GOT3 (cell line): ENCODE results near the gene SLC44A3.

Source experiments
- DNase-seq: peaks from one replicate; lab custom pipeline; 2025; ENCODE audit warnings: mixed read lengths; lab: John Stamatoyannopoulos, UW

The SLC44A3 gene

GRCh38 chr1:94803106-94803505 lies 17.1 kb upstream of the SLC44A3 start:
- no peak for DNase-seq

DNA sequence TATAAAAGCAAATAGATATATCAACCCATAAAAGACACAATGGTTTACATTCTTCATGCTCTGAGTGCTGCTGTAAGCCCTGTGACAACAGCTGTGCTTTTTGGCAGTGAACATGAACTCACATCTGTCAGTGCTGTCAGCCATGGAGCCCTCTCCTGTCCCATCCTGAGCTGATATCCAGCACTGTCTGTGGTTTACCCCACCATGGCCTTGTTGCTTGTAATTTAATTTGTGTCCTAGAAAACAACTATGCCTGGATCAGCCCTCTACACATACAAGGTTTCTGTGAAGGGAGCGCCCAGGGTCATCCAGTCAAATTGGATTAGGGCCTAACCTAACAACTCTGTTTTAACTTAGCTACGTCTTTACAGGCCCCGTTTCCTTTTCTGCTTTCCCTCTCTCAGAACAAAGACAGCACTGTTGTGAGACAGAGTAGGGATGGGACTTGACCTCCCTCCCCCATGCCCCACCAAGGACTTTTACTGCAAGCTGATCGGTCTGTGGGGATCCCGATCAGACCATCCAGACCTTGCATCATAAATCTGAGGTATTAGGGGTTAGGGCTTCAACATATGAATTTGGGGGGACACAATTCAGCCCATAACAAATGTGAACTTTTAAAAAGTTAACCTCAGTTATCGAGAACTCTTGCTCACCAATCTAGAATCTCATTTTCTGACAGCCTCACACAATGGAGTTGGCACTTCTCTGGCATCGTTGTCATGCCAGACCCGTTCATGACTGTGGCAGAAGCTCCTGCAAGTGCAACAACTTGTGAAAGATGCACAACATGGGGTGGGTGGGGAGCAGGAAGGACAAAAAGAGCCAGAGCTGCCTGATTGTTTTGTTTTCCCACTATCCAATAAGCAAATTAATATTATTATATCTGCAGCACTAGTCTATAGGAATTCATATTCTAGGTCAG lies 16.4 kb upstream of the SLC44A3 start:
- no peak for DNase-seq

DNA sequence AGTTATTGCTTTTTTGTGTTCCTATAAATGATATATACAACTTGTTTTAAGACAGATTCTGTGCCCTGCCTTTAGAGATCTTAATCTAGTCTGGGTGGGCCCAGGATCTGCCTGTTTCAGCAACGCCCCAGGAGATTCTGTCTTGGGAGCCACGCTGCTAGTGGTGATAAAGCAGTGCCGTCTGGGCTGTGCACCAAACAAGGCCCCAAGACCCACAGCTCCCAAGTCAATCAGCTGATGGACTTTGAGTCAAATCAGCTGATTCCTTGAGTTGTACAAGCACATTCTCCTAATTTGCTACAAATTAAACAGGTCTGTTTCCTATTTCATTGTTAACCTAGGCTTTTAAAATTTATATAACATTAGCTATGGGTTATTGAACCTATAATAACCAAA lies 15.7 kb upstream of the SLC44A3 start:
- no peak for DNase-seq

DNA sequence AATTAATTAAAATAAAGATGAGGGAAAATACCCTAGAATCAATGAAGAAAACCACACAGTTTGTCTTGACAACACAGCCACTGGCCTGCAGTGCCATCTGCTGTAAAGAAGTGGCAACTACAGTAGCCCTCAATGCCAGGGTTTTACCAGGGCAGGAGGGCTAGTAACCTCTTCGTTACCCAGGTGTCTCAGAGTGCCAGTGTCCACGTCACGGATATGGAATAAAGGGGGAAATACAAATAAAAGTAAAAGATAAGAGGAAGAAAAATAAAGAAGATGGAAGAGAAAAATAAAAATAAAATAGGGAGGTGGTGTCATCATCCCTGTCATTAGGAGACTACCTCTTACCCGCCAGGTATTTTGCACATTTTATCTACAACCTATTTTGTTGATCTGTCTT lies 14.2 kb upstream of the SLC44A3 start:
- DNase-seq, result no peak

- DNase-seq, result no peak
Observed at GRCh38 chr1:94806441-94806871, 13.7 kb upstream of the SLC44A3 start.

GRCh38 chr1:94807742-94808491 lies 12.2 kb upstream of the SLC44A3 start:
- DNase-seq, result no peak

DNA sequence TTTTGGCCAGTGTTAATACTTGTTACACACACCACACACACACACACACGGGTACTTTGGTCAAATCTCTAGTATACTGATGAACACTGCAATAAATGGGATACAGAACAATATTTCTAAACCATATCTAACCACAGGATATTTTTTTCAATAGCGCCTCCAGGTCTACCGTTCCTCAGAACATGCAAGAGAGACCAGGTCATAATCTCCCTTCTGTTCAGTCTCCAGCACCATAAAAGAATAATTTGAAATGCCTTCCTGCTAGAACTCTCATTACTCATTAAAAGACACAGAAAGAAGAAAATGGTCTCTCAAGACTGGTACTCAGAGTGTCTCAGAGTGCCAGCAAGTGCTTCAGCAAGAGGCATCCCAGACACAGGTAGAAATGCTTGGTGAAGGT lies 11.5 kb upstream of the SLC44A3 start:
- no peak for DNase-seq

DNA sequence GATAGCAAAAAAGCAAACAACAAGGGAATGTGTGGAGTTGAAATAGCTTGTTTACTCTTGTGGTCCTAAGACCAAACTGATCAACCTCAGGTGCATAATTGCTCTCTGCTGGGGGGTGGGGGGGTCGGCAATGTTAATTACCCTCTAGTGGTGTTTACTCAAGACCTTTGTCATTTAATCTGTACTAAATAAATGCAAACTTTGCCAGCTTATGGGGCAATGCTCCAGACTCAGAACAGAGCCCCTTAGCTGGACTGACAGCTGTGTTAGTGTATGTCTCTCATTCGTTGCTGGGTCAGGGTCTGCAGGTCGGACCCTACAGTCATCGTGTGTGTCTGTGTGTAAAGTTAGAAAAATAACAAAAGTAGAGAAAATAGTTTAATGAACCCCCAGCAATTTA lies 7.2 kb upstream of the SLC44A3 start:
- DNase-seq, result no peak

DNA sequence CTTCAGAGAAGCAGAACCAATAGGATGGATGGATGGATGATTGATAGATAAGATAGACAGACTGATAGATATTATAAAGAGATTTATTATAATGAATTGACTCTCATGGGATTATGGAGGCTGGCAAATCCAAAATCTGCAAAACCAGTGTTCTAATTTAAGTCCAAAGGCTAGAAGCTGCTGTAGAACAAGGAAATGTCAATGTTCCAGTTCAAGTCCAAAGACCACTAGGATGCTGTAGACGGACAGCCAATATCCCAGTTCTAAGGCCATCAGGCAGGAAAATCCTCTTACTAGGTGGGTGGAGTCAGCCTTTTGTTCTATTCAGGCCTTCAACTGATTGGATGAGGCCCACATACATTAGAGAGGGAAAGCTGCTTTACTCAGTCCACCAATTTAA lies 4.1 kb upstream of the SLC44A3 start:
- DNase-seq, result no peak

- no peak for DNase-seq
Observed at GRCh38 chr1:94817712-94818111, 2.4 kb upstream of the SLC44A3 start.

- DNase-seq, result no peak
Observed at GRCh38 chr1:94819238-94819944, 766 bp upstream of the SLC44A3 start.

GRCh38 chr1:94820936-94821335 lies 779 bp downstream of the SLC44A3 start:
- DNase-seq, result no peak

DNA sequence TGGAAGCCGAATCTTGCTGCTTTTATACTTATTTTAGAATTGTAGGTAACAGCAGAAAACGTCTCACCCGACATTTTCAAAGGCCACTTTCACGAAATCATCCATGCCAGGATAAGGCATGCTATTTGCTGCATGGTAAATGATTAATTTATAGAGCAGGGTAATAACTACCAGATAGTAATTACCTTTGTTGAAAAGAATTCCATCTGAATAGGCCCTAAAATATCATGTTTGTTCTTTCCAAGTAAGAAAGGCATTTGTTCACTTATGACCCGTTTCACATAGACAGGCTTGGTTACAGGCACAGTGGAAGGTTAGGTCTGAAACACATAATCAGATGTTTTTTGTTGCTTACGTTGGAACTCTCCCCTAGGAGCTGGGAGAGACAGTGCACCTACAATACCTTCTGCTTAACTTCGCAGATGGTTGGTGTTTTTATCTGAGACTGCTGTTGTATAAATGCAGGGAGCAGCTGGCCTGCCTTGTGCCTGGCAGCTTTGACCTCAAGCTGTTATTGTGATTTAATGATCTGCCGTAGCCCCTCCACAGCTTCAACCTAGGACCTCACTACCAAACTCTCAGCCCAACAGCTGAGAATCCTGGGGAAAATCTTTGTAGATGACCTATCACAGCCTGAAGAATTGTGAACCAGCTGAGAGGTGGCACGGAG lies 1.6 kb downstream of the SLC44A3 start:
- no peak for DNase-seq

GRCh38 chr1:94823116-94823515 lies 3.0 kb downstream of the SLC44A3 start:
- DNase-seq, result no peak

GRCh38 chr1:94825936-94826335 lies 5.8 kb downstream of the SLC44A3 start:
- no peak for DNase-seq

- DNase-seq, result no peak
Observed at GRCh38 chr1:94827434-94827833, 7.3 kb downstream of the SLC44A3 start.

- DNase-seq, result no peak
Observed at GRCh38 chr1:94828251-94828650, 8.1 kb downstream of the SLC44A3 start.

GRCh38 chr1:94831641-94832040 lies 11.5 kb downstream of the SLC44A3 start:
- no peak for DNase-seq

GRCh38 chr1:94832446-94832845 lies 12.3 kb downstream of the SLC44A3 start:
- no peak for DNase-seq

- DNase-seq, result no peak
Observed at GRCh38 chr1:94832931-94833585, 12.9 kb downstream of the SLC44A3 start.

- no peak for DNase-seq
Observed at GRCh38 chr1:94836891-94837290, 16.7 kb downstream of the SLC44A3 start.
